Retina (tissue), 1 donor: ENCODE data around the gene MPPE1.

Source experiments
- DNase-seq: peaks from one replicate; pipeline ENCODE4 v3.0.0-alpha.2; 2016

Gene MPPE1

GRCh38 chr18:11851146-11851805 lies 56.8 kb downstream of the MPPE1 start, which contains the start of gene CHMP1B:
CHMP1B (plus strand) TSS chr18:11851413; CDS start chr18:11851512, 99 bp downstream.
- DNase-seq: peak; percentile 97

- DNase-seq: no peak
These were observed 57.3 kb downstream of the MPPE1 start for GRCh38 chr18:11850821-11851145.

DNA sequence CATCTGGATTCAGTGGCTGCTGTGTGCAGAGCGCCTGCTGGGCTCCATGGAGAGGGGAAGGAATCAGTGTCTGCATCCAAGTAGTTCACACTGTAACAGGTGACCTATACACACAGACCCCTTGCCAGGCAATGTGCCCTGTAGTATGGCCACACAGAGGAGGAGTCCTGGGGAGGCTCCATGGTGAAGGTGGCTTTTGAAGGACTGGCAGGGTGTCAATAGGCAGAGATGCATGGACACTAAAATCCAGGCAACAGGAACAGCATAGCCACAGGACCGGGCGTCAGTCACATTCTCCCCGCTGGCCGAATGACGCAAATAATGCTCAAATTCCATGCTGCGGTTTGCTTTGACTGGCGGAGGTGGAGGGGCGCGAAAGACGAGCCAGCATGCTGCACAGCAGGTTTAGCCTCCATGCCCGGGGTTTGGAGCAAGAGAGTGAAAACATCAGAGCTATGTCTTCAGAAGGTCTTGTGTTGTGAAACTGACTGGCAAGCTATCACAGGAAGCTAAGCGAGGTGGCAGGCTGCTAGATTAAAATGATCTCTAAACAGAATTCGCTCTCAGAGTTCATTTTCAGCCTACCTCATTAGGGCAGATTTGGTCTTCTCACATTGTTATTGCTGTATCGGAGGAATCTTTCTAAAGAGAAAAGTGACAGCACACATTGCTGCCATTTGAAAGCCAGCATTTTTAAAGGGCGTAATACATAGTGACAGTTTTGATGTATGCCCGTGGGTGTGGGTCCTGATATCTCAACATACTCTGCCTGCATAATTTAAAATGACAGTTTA lies 58.1 kb downstream of the MPPE1 start:
- peak; percentile 78 for DNase-seq

- DNase-seq: no peak
These were observed 58.8 kb downstream of the MPPE1 start for GRCh38 chr18:11849279-11849678.

DNA sequence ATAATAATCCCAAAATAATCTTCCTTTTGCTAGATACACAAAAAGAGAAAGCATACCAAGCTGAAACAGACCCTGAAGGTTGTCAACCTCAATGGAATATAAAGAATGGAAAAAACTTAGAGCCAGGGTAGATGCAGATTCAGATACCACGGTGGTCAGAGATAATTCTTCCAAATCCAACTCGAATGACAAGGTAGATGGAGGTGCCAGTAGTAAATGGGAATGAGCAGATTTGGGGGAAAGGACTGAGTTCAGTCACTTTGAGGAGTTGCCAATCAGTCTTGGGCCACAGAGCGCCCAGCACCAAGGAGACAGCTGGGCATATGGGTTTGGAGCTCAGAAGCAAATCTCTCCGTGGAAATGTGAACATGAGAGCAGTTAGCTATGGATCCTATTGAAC lies 60.3 kb downstream of the MPPE1 start:
- DNase-seq: no peak

DNA sequence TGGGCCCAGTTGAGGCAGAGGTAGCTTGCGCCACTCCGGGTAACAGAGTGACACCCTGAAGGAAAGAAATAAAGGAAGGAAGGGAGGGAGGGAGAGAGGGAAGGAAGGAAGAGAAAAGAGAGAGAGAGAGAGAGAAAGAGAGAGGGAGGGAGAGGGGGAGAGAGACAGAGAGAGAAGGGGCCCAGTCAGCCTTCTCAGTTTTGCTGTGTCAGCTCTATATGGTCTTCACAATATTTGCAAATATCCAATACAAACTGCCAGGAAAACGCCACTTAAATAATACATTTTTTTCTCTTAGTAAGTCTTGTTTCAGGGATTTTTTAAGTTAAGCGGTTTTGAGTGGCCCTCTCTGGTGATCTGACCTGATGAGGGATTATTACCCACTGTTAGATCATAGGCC lies 62.5 kb downstream of the MPPE1 start:
- no peak for DNase-seq

GRCh38 chr18:11844436-11844835 lies 63.7 kb downstream of the MPPE1 start:
- no peak for DNase-seq

- no peak for DNase-seq
These were observed 65.6 kb downstream of the MPPE1 start for GRCh38 chr18:11842562-11842961.

GRCh38 chr18:11840493-11840892 lies 67.6 kb downstream of the MPPE1 start:
- no peak for DNase-seq

- no peak for DNase-seq
These were observed 68.6 kb downstream of the MPPE1 start for GRCh38 chr18:11839556-11839955.

- DNase-seq: no peak
These were observed 73.3 kb downstream of the MPPE1 start for GRCh38 chr18:11834772-11835171.
